Measurements from ENCODE around the gene PET100.

PET100 gene, protein sequence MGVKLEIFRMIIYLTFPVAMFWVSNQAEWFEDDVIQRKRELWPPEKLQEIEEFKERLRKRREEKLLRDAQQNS

DNA sequence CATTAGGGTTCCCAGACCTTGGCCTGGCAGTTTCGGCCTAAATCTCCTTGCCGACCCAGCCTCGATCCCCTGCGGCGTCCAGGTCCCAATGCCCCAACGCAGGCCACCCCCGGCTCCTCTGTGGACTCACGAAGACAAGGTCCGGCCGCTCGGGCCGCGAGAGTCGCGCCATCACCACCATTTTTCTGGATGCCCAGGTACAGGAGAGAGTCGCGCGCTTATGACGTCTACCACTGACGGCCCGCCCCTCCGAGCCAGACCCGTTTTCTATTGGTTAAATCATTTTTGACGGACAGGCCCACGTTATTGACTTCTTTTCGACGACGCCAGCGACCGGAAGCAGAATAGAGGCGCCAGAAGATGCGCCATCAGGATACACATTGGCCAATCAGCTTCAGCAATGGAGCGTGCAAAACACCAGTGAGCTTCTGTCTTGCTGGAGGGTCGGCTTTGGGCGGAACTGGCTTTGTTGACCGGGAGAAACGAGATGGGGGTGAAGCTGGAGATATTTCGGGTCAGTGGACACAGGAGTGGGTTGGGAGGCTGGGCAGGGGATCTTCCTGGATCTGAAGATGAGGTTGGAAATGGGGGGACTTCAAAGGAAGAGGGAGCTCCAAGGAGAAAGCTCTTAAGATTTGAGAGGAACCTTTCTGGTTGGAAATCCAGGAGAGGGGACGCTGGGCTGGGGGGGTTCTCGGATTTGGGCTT lies at the start of gene PET100, which contains the start of gene XAB2:
Gene PET100 (plus strand): TSS at position 447 of the 708 bp plus-strand sequence. CDS start 41 bp downstream, at position 488.
Gene XAB2 (minus strand): TSS at position 199 of the 708 bp plus-strand sequence. CDS start 18 bp downstream, at position 181.
- intact Hi-C loops (cut with DNase I): no loop called here
- peak; percentile 93 to 99 (median 98) for DNase-seq

DNA sequence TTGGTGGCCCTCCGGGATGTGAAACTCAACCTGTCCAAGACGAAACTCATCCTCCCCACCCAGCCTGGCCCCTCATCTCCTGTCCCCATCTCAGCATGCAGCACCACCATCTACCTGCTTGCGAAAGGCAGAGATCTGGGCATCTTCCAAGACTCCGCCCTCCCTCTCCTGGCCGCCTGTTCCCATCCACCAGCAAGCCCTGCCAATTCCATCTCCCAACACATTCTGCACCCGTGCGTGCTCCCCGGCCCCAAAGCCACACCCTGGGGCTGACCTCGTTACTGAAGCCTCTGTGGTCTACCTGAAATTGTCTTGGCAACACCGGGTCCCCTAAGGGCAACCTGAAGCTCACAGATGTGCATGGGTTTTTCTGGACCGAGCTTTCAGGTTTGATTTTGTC lies 47.1 kb upstream of the PET100 start:
- intact Hi-C loops (cut with DNase I): no loop called here
- no peak for DNase-seq

GRCh38 chr19:7589822-7590221 lies 39.8 kb upstream of the PET100 start:
- intact Hi-C loops (cut with DNase I): no loop called here
- no peak for DNase-seq

- intact Hi-C loops (cut with DNase I): no loop called here
- no peak for DNase-seq
Measured at GRCh38 chr19:7590256-7590655, 39.3 kb upstream of the PET100 start.

GRCh38 chr19:7595466-7596133 lies 34.0 kb upstream of the PET100 start, which contains the start of gene CAMSAP3:
TSS of gene CAMSAP3 (plus strand) at chr19:7595863. CDS start at chr19:7596003, 140 bp downstream.
- intact Hi-C loops (cut with DNase I): no loop called here
- DNase-seq: peak in 40 of 42 donors; percentile 9 to 81 (median 60)

GRCh38 chr19:7596211-7596937 lies 33.2 kb upstream of the PET100 start:
- intact Hi-C loops (cut with DNase I): no loop called here
- DNase-seq: peak in 3 of 42 donors; percentile 16 to 33 (median 18)

DNA sequence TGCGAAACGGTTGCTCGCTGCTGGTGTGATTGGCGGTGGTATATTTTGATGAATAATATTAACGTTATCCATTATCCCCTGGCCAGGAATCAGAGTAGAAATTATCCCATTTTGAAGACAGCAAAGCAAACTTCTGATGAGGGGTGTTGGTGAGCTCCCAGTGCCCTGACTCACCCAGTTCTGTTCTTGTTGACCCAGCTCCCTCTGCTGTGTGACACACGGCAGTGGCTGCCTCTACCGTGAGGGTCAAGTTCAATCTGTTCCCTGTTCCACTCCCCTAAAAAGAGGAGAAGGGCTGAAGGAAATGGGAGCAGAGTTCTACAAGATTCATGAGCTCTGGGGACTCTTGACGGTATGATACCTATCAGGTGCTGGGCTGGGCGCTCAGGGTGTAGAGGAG lies 31.9 kb upstream of the PET100 start:
- DNase-seq: no peak
- intact Hi-C loops (cut with DNase I): no loop called here

DNA sequence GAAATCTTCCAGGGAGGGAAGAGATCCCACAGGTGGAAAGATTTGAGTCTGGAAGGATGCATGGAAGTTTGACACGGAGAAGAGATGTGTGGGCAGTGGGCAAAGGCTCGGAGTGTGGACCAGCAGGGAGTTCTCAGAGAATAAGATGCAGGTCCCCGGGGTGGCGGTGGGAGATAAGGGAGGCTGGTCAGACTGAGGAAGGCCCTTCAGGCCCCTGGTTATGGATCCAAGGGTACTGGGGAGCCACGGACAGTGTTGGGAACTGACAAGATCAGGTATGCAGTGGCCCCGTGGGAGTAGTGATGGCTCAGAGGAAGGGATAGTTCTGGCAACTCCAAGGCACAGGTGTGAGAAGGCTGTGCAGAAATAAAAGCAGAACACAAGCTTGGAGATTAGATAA lies 31.4 kb upstream of the PET100 start:
- DNase-seq: no peak
- intact Hi-C loops (cut with DNase I): no loop called here

DNA sequence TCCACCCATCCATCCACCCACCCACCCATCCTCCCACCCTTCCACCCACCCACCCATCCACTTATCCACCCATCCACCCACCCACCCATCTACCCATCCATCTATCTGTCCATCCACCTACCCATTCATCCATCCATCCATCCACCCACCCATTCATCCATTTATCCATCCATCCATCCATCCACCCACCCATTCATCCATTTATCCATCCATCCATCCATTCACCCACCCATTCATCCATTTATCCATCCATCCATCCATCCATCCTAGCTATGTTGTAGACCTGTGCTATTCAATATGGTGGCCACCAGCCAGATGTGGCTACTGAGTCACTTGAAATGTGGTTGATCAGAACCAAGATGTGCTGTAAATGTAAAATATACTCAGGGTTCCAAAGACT lies 28.9 kb upstream of the PET100 start:
- DNase-seq: no peak
- intact Hi-C loops (cut with DNase I): no loop called here

- intact Hi-C loops (cut with DNase I): no loop called here
- no peak for DNase-seq
Measured at GRCh38 chr19:7602240-7602934, 27.2 kb upstream of the PET100 start.

DNA sequence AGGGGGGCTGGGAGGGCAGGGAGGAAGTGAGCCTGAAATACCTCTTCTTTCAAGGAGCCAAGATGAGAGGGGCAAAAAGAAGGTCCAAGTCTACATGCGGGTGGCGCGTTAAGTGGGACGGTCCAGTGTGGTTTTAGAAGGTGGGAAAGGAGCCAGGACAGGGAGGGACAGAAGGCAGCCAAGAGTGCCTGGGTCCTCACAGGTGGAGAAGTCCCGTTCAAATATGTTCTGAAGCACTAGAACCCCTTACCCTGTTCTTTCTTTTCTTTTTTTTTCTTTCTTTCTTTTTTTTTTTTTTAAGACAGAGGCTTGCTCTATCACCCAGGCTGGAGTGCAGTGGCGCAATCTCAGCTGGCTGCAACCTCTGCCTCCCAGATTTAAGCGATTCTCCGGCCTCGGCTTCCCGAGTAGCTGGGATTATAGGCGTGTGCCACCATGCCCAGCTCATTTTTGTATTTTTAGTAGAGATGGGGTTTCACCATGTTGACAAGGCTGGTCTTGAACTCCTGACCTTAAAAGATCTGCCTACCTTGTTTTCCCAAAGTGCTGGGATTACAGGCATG lies 26.6 kb upstream of the PET100 start:
- DNase-seq: no peak
- intact Hi-C loops (cut with DNase I): no loop called here

- intact Hi-C loops (cut with DNase I): no loop called here
- no peak for DNase-seq
Measured at GRCh38 chr19:7603919-7604318, 25.7 kb upstream of the PET100 start.

DNA sequence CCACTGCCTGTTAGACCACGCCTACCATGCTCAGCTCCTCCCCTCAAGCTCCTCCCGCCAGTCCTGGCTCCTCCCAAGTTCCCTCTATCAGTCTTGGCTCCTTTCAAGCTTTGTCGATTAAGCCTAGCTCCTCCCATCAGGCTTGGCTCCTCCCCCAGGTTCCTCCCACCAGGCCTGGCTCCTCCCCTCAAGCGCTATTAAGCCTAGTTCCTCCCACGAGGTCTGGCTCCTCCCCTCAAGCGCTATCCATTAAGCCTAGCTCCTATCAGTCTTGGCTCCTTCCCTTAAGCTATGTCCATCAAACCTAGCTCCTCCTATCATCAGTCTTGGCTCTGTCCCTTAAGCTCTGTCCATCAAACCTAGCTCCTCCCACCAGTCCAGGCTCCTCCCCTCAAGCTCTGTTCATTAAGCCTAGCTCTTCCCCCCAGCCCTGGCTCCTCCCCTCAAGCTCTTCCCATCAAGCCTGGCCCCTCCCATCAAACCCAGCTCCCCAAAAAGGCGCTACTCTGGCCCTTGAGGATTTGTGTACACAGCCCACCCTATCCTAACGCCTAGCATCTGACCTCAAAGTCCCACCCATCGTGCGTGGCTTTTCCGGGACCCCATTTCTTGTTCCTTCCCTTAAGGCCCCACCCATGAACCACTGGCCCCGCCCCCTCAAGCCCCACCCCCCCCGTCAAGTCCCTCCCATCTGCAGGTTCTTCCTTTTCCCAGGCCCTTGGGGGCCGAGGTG lies 23.9 kb upstream of the PET100 start:
- intact Hi-C loops (cut with DNase I): no loop called here
- DNase-seq: no peak

DNA sequence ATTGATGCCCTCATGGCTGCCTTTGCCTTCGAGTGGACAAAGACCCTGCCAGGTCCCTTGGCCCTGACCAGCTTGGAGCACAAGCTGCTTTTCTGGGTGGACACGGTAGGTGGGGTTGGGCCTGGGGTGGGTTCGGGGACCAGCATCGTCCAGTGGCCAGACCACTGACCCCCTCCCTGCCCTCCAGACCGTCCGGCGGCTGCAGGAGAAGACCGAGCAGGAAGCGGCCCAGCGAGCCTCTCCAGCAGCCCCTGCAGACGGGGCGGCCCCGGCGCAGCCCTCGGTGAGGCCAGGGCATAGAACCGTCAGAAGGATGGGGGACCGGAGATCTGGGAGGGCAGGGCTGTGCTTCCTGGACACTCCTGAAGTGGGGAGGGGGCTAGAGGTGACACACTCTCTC lies 23.3 kb upstream of the PET100 start:
- intact Hi-C loops (cut with DNase I): no loop called here
- DNase-seq: no peak

GRCh38 chr19:7607212-7607873 lies 22.2 kb upstream of the PET100 start:
- no peak for DNase-seq
- intact Hi-C loops (cut with DNase I): no loop called here

GRCh38 chr19:7607874-7608560 lies 21.6 kb upstream of the PET100 start:
- intact Hi-C loops (cut with DNase I): no loop called here
- no peak for DNase-seq

Measured in head of caudate nucleus (tissue), 42 donors.